ENCODE measurements around the gene RASGRF1.

The RASGRF1 gene

GRCh38 chr15:78982736-78983135, 107.8 kb downstream of the RASGRF1 start:
- DNase-seq, result no peak

- no peak for DNase-seq
Measured at GRCh38 chr15:78981532-78982313, 108.9 kb downstream of the RASGRF1 start.

GRCh38 chr15:78979456-78980320, 110.9 kb downstream of the RASGRF1 start:
- DNase-seq, result peak; percentile 42

GRCh38 chr15:78978601-78979179, 111.9 kb downstream of the RASGRF1 start:
- DNase-seq, result no peak

- DNase-seq, result no peak
Measured at GRCh38 chr15:78977591-78978347, 112.8 kb downstream of the RASGRF1 start.

- no peak for DNase-seq
Measured at GRCh38 chr15:78977091-78977571, 113.4 kb downstream of the RASGRF1 start.

- DNase-seq, result no peak
Measured at GRCh38 chr15:78976691-78977090, 113.9 kb downstream of the RASGRF1 start.

GRCh38 chr15:78974272-78974918, 116.2 kb downstream of the RASGRF1 start:
- no peak for DNase-seq

GRCh38 chr15:78969687-78970349, 120.8 kb downstream of the RASGRF1 start:
- no peak for DNase-seq

- no peak for DNase-seq
Measured at GRCh38 chr15:78968539-78969271, 121.9 kb downstream of the RASGRF1 start.

GRCh38 chr15:78968114-78968513, 122.5 kb downstream of the RASGRF1 start:
- no peak for DNase-seq

GRCh38 chr15:78960308-78960707, 130.3 kb downstream of the RASGRF1 start:
- DNase-seq, result no peak

GRCh38 chr15:78959360-78959759, 131.2 kb downstream of the RASGRF1 start:
- DNase-seq, result no peak

GRCh38 chr15:78957416-78958093, 133.0 kb downstream of the RASGRF1 start:
- DNase-seq, result no peak

- no peak for DNase-seq
Measured at GRCh38 chr15:78956937-78957336, 133.6 kb downstream of the RASGRF1 start.

GRCh38 chr15:78955355-78955754, 135.2 kb downstream of the RASGRF1 start:
- DNase-seq, result no peak

GRCh38 chr15:78951841-78952238, 138.7 kb downstream of the RASGRF1 start:
- DNase-seq, result no peak

- no peak for DNase-seq
Measured at GRCh38 chr15:78950902-78951840, 139.4 kb downstream of the RASGRF1 start.

- no peak for DNase-seq
Measured at GRCh38 chr15:78950343-78950742, 140.2 kb downstream of the RASGRF1 start.
